GM18868 (cell line): ENCODE measurements around the gene TRPC5OS.
A peak's percentile ranks its signal among the peaks of the same experiment; 100 is the strongest.

Experiments used
- ATAC-seq: cut with Tn5 transposase; IDR thresholded peaks from one replicate; pipeline ENCODE4 v1.9.1; 2021; ENCODE audit warnings: mild to moderate bottlenecking, moderate library complexity; ENCODE audit not compliant: unreplicated experiment

TRPC5OS gene

DNA sequence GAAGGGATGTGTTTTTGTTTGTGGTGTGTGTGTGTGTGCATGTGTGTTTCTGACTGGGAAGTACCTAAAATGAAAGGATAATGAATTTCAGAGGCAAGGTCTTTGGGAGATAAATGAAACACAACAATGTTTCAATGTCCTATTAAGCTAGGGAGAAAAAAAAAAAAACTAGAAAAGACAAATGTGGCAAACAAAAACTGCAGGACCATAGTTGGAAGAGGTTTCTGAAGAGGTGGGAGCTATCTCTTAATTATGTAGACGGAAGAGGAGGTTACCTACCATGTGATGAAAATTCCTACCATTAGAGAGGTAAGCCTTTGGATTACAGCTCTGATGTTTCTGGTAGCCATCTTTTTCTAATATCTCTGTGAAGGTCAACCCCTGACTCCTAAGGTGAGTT, at the start of gene TRPC5OS:
TSS of gene TRPC5OS (plus strand) at position 301 of the 400 bp plus-strand sequence. CDS start 25,669 bp downstream, outside the sequence.
- no peak for ATAC-seq

GRCh38 chrX:111829345-111829744, 46.6 kb upstream of the TRPC5OS start:
- no peak for ATAC-seq

DNA sequence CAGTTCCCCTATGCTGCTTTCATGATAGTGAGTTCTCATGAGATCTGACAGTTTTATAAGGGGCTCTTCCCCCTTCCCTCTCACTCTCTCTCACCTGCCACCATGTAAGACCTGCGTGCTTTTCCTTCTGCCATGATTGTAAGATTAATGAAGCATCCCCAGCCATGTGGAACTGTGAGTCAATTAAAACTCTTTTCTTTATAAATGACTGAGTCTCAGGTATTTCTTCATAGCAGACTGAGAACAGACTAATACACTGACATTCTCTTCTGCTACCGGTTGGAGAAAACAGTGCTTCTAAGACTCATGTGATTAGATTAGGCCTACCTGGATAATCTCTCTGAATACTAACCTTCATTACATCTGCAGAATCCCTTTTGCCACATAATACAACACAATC, 45.4 kb upstream of the TRPC5OS start:
- no peak for ATAC-seq

DNA sequence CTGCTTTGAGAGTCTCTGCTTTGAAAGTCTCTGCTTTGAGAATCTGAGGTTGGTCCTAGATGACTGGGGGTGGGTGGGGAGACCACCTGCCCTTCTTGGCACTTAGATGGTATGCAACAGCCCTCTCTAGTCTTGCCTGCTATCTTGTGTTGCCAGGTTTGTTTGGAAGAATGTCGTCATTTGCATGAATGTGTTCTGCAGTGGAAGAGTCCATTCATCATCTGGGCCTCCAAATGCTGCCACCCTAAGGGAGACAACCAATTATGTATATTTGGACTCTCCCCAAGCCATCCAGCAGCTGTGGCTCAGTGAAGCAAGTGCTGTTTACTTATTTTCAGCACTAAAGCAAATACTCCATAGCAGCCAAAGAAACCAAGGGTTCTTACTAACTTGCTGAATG, 44.6 kb upstream of the TRPC5OS start:
- ATAC-seq = no peak

- ATAC-seq = no peak
These were observed 38.8 kb upstream of the TRPC5OS start for GRCh38 chrX:111837197-111837596.

- ATAC-seq = no peak
These were observed 28.4 kb upstream of the TRPC5OS start for GRCh38 chrX:111847491-111848133.

DNA sequence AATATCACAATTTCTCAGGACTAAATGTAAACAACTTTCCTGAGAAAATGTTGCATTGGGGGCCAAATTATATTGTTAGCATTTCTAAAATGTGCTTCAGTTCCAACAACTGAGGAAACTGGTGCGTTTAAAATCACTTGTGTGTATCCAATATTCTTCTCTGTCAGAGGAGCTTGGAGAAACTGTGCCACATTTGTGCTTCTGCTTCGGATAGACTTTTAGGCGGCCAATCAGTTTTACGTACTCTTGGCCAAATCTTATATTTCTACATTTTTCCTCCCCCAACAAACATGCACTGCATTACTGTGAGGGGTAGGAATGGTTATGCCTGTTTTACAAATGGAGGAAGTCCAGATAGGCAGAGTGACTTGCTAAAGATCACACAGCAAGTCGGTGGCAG, 27.4 kb upstream of the TRPC5OS start:
- no peak for ATAC-seq

GRCh38 chrX:111850975-111851374, 25.0 kb upstream of the TRPC5OS start:
- ATAC-seq = no peak

- ATAC-seq = no peak
These were observed 21.2 kb upstream of the TRPC5OS start for GRCh38 chrX:111854556-111855490.

- no peak for ATAC-seq
These were observed 18.4 kb upstream of the TRPC5OS start for GRCh38 chrX:111857534-111858060.

GRCh38 chrX:111861605-111862004, 14.4 kb upstream of the TRPC5OS start:
- ATAC-seq = no peak

- no peak for ATAC-seq
These were observed 8.7 kb upstream of the TRPC5OS start for GRCh38 chrX:111867236-111867635.

- peak; percentile 85 for ATAC-seq
These were observed 7.0 kb upstream of the TRPC5OS start for GRCh38 chrX:111868726-111869638.

DNA sequence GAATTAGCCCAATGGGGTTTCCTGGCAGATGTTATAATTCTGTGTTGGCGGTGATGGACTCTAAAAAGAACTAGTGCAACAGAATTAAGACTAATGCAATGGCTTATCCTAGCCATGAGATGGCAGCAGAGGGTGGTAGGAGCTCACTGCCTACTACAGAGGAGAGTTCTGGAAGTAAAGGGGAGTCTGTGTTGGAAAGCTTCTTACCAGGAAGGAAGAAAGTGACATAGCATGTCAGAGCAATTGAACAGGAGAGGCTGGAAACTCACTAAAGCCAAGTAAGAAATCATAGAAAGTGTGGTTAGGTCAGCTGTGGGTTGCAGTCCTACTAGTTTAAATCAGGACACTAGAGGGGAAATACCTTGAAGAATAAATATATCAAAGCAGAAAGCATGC, 6.3 kb upstream of the TRPC5OS start:
- peak; percentile 79 for ATAC-seq

- no peak for ATAC-seq
These were observed 1.7 kb upstream of the TRPC5OS start for GRCh38 chrX:111874241-111874640.

- ATAC-seq = no peak
These were observed 665 bp downstream of the TRPC5OS start for GRCh38 chrX:111876646-111877045.

DNA sequence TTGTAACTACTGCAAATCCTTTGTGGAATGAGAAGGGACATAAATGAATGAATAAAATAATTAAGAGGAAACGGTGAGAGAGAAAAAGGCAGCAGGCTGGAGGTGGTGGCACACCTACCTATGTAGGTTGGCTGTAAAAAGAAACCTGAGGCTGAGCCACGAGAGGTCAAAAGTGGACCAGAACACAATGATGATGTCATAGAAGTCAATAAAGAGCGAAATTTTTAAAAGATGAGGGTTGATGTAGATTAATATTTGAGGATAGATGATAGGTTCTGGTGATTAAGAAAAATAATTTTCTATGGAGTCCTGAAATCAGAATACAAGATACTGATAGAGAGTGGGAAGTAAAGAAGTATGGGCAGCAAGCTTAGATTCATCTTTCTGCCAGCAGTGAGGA, 1.7 kb downstream of the TRPC5OS start:
- no peak for ATAC-seq

GRCh38 chrX:111880735-111881134, 4.8 kb downstream of the TRPC5OS start:
- no peak for ATAC-seq

DNA sequence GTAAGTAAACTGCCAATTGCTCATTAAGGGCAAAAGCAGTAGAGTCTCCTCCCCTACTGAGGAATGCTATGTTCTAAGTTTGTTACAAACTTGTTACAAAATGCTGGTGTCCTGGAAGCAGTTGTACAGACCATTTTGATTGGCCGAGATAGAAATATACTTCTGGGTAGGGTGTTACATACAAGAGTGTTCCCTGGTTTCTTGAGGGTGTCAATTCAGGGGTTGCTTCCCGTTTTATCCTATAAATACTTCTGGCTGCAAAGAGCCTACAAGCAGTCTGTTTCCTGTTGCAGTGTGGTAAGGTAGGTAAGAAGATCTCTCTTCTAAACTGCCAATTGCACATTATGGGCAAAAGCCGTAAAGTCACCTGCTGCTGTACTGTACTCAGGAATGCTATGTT, 5.7 kb downstream of the TRPC5OS start:
- no peak for ATAC-seq

GRCh38 chrX:111886678-111887077, 10.7 kb downstream of the TRPC5OS start:
- no peak for ATAC-seq

DNA sequence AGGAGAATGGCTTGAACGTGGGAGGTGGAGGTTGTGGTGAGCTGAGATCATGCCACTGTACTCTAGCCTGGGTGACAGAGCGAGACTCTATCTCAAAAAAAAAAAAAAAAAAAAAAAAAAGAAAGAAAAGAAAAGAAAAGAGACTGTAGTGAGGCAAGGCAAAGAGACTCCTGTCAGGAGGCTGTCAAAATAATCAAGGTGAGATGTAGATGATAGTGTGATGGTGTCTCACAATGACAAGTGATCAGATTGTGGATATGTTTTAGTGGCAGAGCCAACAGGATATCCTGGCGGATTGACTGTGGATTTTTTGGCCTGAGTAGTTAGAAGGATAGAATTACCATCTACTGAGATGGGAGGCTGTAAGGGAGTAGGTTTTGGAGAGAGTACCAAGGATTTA, 12.6 kb downstream of the TRPC5OS start:
- ATAC-seq = no peak
